ENCODE results near the gene SYNDIG1L.

GRCh38 chr14:74417201-74417600 is 8.8 kb downstream of the SYNDIG1L start:
- TF ChIP-seq ZSCAN5A (CRISPR knock-in tag; IDR thresholded peaks at IDR 0.05; ENCODE audit: borderline replicate concordance) (no peak), ARNTL (CRISPR knock-in tag; IDR thresholded peaks at IDR 0.05) (no peak), MYC (CRISPR knock-in tag; IDR thresholded peaks at IDR 0.05; ENCODE audit: borderline replicate concordance) (no peak), CTCF (CRISPR knock-in tag; IDR thresholded peaks at IDR 0.05) (no peak), REST (IDR thresholded peaks at IDR 0.05; ENCODE audit: borderline replicate concordance in 1 of 2, low read depth in 1 of 2, low read length in 2 of 2) (no peak), MAFK (conservative IDR thresholded peaks at IDR 0.05 in 1 of 2, IDR thresholded peaks at IDR 0.05 in 1 of 2; ENCODE audit: low read length in 2 of 2) (no peak), EZH2 (conservative IDR thresholded peaks at IDR 0.05; ENCODE audit: low read depth, low read length) (no peak)
